ENCODE measurements around the gene AATK.

AATK gene

GRCh38 chr17:81091154-81091553 is 74.9 kb downstream of the AATK start:
- in situ Hi-C loops (cut with HindIII; ENCODE audit: low sequenced_read_pairs), result no loop called here
- DNase-seq (ENCODE audit: low read depth, low spot score), result no peak
- TF ChIP-seq CTCF (IDR thresholded peaks at IDR 0.05; ENCODE audit: low read depth, low read length), result no peak
- no peak overlapping the region for H3K4me3 ChIP-seq (ENCODE audit: low read depth, low read length)

- no peak for TF ChIP-seq CTCF (IDR thresholded peaks at IDR 0.05; ENCODE audit: low read depth, low read length)
- H3K4me3 ChIP-seq (ENCODE audit: low read depth, low read length), result no peak overlapping the region
- no peak for DNase-seq (ENCODE audit: low read depth, low spot score)
- in situ Hi-C loops (cut with HindIII; ENCODE audit: low sequenced_read_pairs), result no loop called here
These were observed 75.5 kb downstream of the AATK start for GRCh38 chr17:81090361-81091136.

GRCh38 chr17:81086789-81087551 is 79.1 kb downstream of the AATK start:
- no peak overlapping the region for H3K4me3 ChIP-seq (ENCODE audit: low read depth, low read length)
- no peak for TF ChIP-seq CTCF (IDR thresholded peaks at IDR 0.05; ENCODE audit: low read depth, low read length)
- in situ Hi-C loops (cut with HindIII; ENCODE audit: low sequenced_read_pairs), result no loop called here
- no peak for DNase-seq (ENCODE audit: low read depth, low spot score)

- in situ Hi-C loops (cut with HindIII; ENCODE audit: low sequenced_read_pairs), result no loop called here
These were observed 80.6 kb downstream of the AATK start for GRCh38 chr17:81085420-81085911.

DNA sequence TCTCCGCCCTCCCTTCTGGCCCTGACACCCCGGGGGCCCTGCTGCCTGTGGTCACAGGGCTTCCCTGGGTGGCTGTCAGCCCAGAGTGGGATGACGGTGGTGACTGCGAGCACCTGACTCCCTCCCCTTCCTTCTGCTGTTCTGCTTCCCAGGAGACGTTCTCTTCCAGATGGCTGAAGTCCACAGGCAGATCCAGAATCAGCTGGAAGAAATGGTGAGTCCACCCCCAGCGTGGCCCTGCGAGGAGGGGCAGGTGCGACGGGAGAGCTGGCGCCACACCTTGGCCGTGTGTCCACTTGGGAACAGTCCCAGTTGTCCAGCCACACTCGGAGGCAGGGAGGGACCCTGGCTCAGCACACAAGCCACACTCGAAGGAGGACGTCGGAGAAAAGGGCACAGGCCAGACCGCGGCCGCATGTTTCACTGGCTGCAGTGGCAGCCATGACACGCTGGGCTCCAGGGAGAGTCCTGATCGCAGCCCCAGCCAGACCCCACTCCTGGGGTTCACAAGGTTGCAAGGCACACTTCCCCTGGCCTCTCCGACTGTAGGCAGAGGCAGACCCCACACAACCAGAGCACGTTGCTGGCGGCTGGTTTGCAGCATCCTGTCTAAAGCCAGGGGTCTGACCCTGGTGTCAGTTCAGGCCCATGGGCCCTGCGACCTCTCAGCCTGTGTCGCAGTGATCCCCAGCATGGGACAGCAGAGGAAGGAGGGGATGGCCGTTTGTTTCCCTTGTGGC is 81.2 kb downstream of the AATK start:
- DNase-seq (ENCODE audit: low read depth, low spot score), result no peak
- no peak for TF ChIP-seq CTCF (IDR thresholded peaks at IDR 0.05; ENCODE audit: low read depth, low read length)
- in situ Hi-C loops (cut with HindIII; ENCODE audit: low sequenced_read_pairs), result no loop called here
- no peak overlapping the region for H3K4me3 ChIP-seq (ENCODE audit: low read depth, low read length)

More at GRCh38 chr17:81085420-81085911, 80.6 kb downstream of the AATK start:
- no peak overlapping the region for H3K4me3 ChIP-seq (ENCODE audit: low read depth, low read length)
- no peak for DNase-seq (ENCODE audit: low read depth, low spot score)
- no peak for TF ChIP-seq CTCF (IDR thresholded peaks at IDR 0.05; ENCODE audit: low read depth, low read length)

DNA sequence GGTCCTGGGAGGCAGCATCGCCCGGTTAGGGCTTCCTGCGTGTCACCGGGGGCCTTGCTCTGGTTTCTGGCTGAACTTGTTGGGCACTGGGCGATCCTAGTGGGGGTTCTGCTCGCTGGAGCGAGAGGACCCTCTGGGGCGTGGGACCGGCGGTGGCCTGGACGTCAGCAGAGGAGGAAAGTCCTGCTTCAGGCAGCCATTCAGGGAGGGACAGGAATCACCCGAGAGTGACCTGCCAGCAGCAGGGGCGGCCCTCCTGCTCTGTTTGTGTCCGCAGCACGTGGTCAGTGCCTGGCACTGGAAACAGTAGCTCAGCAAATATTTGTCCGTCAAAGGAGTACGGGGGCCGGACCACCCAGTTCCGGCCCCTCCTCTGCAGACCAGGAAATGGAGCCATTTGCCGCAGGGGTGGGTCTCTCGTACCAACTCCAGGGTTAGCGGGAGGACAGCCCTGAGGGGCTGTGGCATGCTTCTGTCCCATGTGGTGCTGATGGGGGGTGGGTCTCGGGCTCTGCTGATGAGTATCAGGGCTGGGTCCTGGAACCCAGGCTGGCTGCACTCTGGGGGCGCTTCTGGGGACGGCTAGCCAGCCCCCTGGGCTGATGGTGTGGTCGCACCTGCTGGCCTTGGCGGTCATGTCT is 82.8 kb downstream of the AATK start:
- DNase-seq (ENCODE audit: low read depth, low spot score), result peak; percentile 25
- in situ Hi-C loops (cut with HindIII; ENCODE audit: low sequenced_read_pairs), result no loop called here
- no peak overlapping the region for H3K4me3 ChIP-seq (ENCODE audit: low read depth, low read length)
- no peak for TF ChIP-seq CTCF (IDR thresholded peaks at IDR 0.05; ENCODE audit: low read depth, low read length)
